Panc1 (cell line): ENCODE results near the gene RYR3. TPM values are rescaled to one million over a fixed set of nuclear protein-coding genes. Genes with fewer than 3 reads are reported as not detected.

ENCODE experiments used
- ATAC-seq: fragments of 200-7000 bp; cut with Tn5 transposase; 2 replicates; pipeline ENCODE4 v1.9.1; 2020; ENCODE audit warnings: mild to moderate bottlenecking, moderate library complexity
- BruUV-seq: library from RNA; stranded (reverse); fragments of 400-500 nt; replicated peaks from 2 replicates; lab custom pipeline; 2021; lab: Mats Ljungman, UMichigan
- CTCF ChIA-PET: fragments of 300-600 bp; sonication (Branson Sonifier 250); formaldehyde crosslinking; loops from one replicate; lab custom pipeline; 2022; ENCODE audit warnings: antibody characterized with exemption; lab: Charles Lee
- POLR2A ChIA-PET: fragments of 300-600 bp; sonication (Branson Sonifier 250); formaldehyde crosslinking; loops from one replicate; lab custom pipeline; 2022; ENCODE audit warnings: antibody characterized with exemption; lab: Charles Lee
- DNase-seq: peaks from one replicate; pipeline ENCODE4 v3.0.0-alpha.2; 2010; ENCODE audit warnings: low read depth, low spot score
- H3K27ac ChIP-seq: 2 replicates; pipeline ENCODE4 v1.5.1; 2011; ENCODE audit warnings: mild to moderate bottlenecking, low read length, inconsistent platforms
- H3K27me3 ChIP-seq: fragments of 200-500 bp; sonication (Bioruptor generic); 2 replicates; pipeline ENCODE4 v1.6.0; 2014; ENCODE audit warnings: low read length, inconsistent platforms; ENCODE audit not compliant: control insufficient read depth, insufficient read depth
- H3K36me3 ChIP-seq: fragments of 200-500 bp; sonication (Bioruptor generic); 2 replicates; pipeline ENCODE4 v1.5.1; 2014; ENCODE audit warnings: inconsistent platforms, mild to moderate bottlenecking, low read length, moderate library complexity; ENCODE audit not compliant: control insufficient read depth, insufficient read depth
- H3K4me1 ChIP-seq: 2 replicates; pipeline ENCODE4 v1.5.1; 2011; ENCODE audit warnings: inconsistent platforms, mild to moderate bottlenecking, low read length, moderate library complexity; ENCODE audit not compliant: control insufficient read depth, insufficient read depth
- H3K4me3 ChIP-seq, 2 experiments: 2 replicates each; pipeline ENCODE4 v1.5.1; 2011 to 2012; ENCODE audit warnings: low read depth in 2 of 2, low read length in 2 of 2, mild to moderate bottlenecking in 2 of 2, inconsistent platforms in 1 of 2, moderate library complexity in 1 of 2
- H3K9me3 ChIP-seq: fragments of 200-500 bp; sonication (Bioruptor generic); 2 replicates; pipeline ENCODE4 v1.5.1; 2014; ENCODE audit warnings: low read depth, mild to moderate bottlenecking, inconsistent platforms, low read length, moderate library complexity; ENCODE audit not compliant: control insufficient read depth, insufficient read depth
- CTCF ChIP-seq: fragments of 450-650 bp; IDR thresholded peaks from 2 replicates; pipeline ENCODE4 v1.5.1; 2017; ENCODE audit warnings: mild to moderate bottlenecking
- POLR2AphosphoS5 ChIP-seq: IDR thresholded peaks from 2 replicates; pipeline ENCODE4 v1.6.1; 2012; ENCODE audit warnings: mild to moderate bottlenecking, low read depth, low read length, moderate library complexity
- REST ChIP-seq, 2 experiments: IDR thresholded peaks; 2 replicates each; pipeline ENCODE4 v1.6.1; 2011 to 2012; ENCODE audit warnings: low read depth in 2 of 2, control low read depth in 1 of 2, low read length in 1 of 2, mild to moderate bottlenecking in 1 of 2, moderate library complexity in 1 of 2; ENCODE audit not compliant: insufficient read depth in 1 of 2
- SIN3A ChIP-seq: IDR thresholded peaks from 2 replicates; pipeline ENCODE4 v1.6.1; 2012; ENCODE audit warnings: low read depth, mild to moderate bottlenecking, low read length, moderate library complexity, borderline replicate concordance; ENCODE audit not compliant: insufficient read depth
- TCF7L2 ChIP-seq: IDR thresholded peaks from 2 replicates; pipeline ENCODE4 v1.6.1; 2011; ENCODE audit warnings: mild to moderate bottlenecking, low read depth, low read length, inconsistent platforms
- in situ Hi-C: cut with HindIII; loops from 2 replicates; pipeline ENCODE4 v1.10.0; 2016; ENCODE audit warnings: low sequenced_read_pairs, low pct_unique_long_range_greater_than_20kb
- intact Hi-C: fragments of 100-400 bp; cut with micrococcal nuclease; formaldehyde crosslinking; loops from one replicate; pipeline ENCODE4 v1.10.0; 2022; ENCODE audit not compliant: unreplicated experiment
- total RNA-seq: library from RNA; stranded (reverse); gene quantifications from one replicate; pipeline ENCODE4 v1.2.1, GENCODE V29; 2021; ENCODE audit not compliant: unreplicated experiment

RYR3 gene
- total RNA-seq, 1 experiment from 2014 or later = not detected

GRCh38 chr15:33468740-33469139, 158.0 kb downstream of the RYR3 start:
- Histone ChIP-seq H3K4me1 (no peaks in the 10 kb centered on the region), H3K27me3 (no peaks in the 10 kb centered on the region), H3K27ac (no peak overlapping the region), H3K4me3 (no peak overlapping the region), H3K36me3 (no peaks in the 10 kb centered on the region), H3K9me3 (no peaks in the 10 kb centered on the region)
- ATAC-seq (no peak), DNase-seq (no peak)
- CTCF ChIA-PET = no interaction called here
- no peak for TF ChIP-seq POLR2AphosphoS5
- no peak for TF ChIP-seq REST (IDR thresholded peaks at IDR 0.05; ENCODE audit: insufficient read depth in 1 of 2, low read depth in 2 of 2, low read length in 1 of 2)
- no peak for TF ChIP-seq CTCF
- no peak for TF ChIP-seq TCF7L2
- no peak for TF ChIP-seq SIN3A
- POLR2A ChIA-PET = no interaction called here
- in situ Hi-C loops (no loop called here), intact Hi-C loops (no loop called here)
- BruUV-seq = no TSS peak

GRCh38 chr15:33473005-33473404, 162.2 kb downstream of the RYR3 start:
- intact Hi-C loops = no loop called here
- in situ Hi-C loops = no loop called here
- TF ChIP-seq TCF7L2 (no peak), POLR2AphosphoS5 (no peak)
- CTCF ChIA-PET = no interaction called here
- no peak for ATAC-seq
- Histone ChIP-seq H3K4me1 (no peaks in the 10 kb centered on the region), H3K27ac (no peak overlapping the region), H3K36me3 (no peaks in the 10 kb centered on the region), H3K9me3 (no peaks in the 10 kb centered on the region), H3K4me3 (no peak overlapping the region), H3K27me3 (no peaks in the 10 kb centered on the region)
- no TSS peak for BruUV-seq
- no peak for DNase-seq
- POLR2A ChIA-PET = no interaction called here

- DNase-seq (no peak), ATAC-seq (no peak)
- TF ChIP-seq REST (IDR thresholded peaks at IDR 0.05; ENCODE audit: insufficient read depth in 1 of 2, low read depth in 2 of 2, low read length in 1 of 2) (no peak), SIN3A (no peak), CTCF (no peak), POLR2AphosphoS5 (no peak), TCF7L2 (no peak)
- BruUV-seq = no TSS peak
- Histone ChIP-seq H3K27me3 (no peaks in the 10 kb centered on the region), H3K9me3 (no peaks in the 10 kb centered on the region), H3K4me3 (no peak overlapping the region), H3K36me3 (no peaks in the 10 kb centered on the region), H3K4me1 (no peaks in the 10 kb centered on the region), H3K27ac (no peak overlapping the region)
- intact Hi-C loops = no loop called here
- CTCF ChIA-PET = no interaction called here
- in situ Hi-C loops = no loop called here
- POLR2A ChIA-PET = no interaction called here
These were observed 162.9 kb downstream of the RYR3 start for GRCh38 chr15:33473714-33474113.
